VCaP (cell line): ENCODE measurements around the gene SHROOM3.
"Not testable (repeated sequence)": the region's sequence is repeated elsewhere in the genome, so short reads cannot be mapped to it uniquely, and the experiment has no call there.

Experiments used
- H3K27ac ChIP-seq: fragments of 450-650 bp; 2 replicates; pipeline ENCODE4 v1.5.1; 2017
- TF ChIP-seq, protein P1 (sequence below): fragments of 450-650 bp; conservative IDR thresholded peaks from 2 replicates; pipeline ENCODE4 v1.5.1; 2017; ENCODE audit warnings: mild to moderate bottlenecking, moderate library complexity

Gene SHROOM3

DNA sequence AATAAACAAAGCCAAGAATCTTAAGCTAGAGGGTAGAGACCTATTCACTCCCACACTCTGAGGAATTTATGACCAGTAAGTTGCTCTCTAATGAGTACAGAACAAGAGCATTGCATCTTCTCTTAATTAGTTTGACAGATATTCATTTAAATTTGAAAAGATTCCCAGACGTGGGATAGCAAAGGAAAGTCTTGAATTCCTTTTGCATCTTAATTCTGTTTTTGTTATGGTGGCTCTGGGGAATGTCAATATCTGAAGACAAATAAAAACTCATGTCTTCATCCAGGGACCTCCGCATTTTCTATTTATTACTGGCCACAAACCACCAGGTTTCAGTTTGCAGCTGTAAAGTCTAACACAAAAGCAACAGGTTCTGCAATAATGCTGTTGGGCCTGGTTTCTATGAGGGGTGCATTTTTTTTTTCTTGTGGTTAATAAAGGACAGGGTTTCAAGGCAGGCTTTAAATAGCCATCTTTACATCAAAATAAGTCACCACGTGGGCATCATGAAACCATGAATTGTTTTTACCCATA lies 172.3 kb downstream of the SHROOM3 start:
- H3K27ac ChIP-seq = no peak overlapping the region
- TF ChIP-seq, protein P1, sequence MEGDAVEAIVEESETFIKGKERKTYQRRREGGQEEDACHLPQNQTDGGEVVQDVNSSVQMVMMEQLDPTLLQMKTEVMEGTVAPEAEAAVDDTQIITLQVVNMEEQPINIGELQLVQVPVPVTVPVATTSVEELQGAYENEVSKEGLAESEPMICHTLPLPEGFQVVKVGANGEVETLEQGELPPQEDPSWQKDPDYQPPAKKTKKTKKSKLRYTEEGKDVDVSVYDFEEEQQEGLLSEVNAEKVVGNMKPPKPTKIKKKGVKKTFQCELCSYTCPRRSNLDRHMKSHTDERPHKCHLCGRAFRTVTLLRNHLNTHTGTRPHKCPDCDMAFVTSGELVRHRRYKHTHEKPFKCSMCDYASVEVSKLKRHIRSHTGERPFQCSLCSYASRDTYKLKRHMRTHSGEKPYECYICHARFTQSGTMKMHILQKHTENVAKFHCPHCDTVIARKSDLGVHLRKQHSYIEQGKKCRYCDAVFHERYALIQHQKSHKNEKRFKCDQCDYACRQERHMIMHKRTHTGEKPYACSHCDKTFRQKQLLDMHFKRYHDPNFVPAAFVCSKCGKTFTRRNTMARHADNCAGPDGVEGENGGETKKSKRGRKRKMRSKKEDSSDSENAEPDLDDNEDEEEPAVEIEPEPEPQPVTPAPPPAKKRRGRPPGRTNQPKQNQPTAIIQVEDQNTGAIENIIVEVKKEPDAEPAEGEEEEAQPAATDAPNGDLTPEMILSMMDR = no peak

DNA sequence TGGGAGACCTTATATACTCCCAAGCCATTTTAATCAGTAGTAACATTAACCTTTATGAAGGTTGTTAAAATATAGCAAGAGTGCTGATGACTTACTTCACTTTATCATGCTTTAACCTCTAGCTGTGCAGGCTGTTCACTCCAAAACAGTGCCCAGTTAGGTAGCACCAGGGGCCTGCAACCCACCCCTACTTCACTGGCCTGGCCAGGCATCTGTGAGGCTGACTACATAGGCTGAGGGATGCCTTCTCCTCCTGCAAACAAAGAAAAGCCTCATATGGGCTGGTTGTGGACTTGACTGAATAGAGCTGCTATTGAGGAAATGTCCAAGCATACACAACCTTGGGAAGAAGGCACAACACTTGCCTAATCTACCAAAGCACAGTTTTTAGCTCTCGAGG lies 172.8 kb downstream of the SHROOM3 start:
- TF ChIP-seq, protein P1 = no peak
- no peak overlapping the region for H3K27ac ChIP-seq

DNA sequence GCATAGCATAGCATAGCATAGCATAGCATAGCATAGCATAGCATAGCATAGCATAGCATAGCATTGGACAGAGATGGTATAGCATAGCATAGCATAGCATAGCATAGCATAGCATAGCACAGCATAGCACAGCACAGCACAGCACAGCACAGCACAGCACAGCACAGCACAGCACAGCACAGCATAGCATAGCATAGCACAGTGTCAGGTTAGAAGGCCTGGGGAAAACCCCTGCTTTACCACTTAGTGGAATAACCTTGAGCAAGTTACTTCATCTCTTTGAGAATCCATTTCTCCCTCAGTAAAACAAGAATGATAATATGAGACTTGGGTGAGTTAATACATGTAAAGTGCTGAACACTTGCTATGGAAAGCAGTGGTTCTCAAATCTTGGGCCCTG lies 173.5 kb downstream of the SHROOM3 start:
- not testable (repeated sequence) for H3K27ac ChIP-seq

DNA sequence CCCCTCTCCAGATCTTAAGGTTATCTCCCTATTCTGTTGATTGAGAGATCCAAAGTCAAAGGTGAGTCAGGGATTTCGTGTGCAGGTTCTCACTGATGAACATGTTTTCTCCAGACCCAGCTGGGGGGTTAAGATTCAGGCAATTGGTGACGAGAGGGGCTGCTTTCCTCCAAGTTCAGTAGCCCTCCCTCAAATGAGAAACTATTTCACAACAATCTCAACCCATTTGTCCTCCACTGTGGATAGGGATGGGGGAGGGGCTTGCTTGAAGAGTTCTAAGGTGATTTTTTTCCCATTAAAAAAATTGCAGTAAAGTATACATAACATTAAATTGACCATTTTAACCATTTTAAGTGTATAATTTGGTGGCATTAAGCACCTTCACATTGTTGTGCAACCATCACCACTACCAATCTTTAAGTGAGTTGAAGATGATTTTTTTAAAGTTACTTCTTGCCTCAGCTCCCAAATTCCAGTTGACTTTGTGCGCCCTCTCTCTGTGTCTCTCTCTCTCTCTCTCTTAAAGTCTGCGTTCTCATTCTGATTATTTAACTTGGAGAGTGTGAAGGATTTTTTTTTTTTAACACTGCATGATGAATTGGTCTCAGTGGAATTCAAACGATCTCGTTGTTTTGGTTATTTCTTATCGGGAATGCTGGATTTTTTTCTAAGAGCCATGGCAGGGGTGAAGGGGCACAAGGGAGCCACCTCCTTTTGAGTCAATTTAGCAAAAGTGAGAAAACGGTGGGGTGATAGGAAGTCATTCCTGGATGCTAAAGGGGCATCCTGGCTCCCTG lies 175.9 kb downstream of the SHROOM3 start:
- H3K27ac ChIP-seq = peak overlapping the region; percentile 58
- TF ChIP-seq, protein P1 = no peak

DNA sequence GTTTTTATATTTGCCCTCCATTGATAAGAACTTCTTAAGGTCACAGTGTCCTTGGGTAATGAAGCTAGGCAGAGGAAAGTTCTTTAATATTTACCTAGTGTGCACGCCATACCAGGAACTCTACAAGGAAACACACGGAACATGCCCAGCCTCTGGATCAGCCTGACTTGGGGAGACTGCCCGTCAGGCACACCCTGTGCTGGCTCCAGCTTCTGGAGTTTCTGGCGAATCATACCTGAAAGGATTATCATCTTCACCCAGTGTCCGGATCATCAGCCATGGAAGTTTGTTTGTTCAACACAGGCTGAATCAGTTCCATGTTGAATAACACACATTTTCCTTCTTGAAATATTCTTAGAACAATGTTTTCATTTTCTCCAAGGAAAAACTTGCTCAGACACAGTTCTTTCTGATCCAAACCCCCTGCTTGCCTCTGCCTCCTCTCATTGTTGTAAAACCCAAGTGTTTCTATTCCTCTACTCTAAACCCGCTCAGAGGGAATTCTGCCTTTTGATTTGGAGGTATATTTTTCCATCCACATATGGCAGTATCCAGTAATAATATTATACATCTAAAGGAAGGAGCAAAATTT lies 176.7 kb downstream of the SHROOM3 start:
- H3K27ac ChIP-seq = peak overlapping the region; percentile 58
- TF ChIP-seq, protein P1 = no peak

DNA sequence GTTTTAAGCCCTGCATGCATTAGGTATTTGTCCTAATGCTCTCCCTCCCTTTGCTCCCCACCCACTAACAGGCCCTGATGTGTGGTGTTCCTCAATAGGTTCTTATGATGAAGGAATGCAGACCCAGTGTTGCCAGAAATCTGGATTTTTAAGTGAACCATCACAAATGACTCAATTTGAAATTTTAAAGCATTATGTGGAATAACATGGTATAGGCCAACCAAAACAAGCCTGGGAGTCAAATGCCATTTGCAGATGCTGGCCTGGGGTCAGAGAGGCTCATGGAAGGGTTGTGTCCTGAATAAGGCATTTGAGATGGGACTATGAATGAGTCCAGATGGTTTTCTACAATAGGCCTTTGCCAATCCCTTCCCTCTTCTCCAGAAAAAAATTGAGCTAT lies 179.6 kb downstream of the SHROOM3 start:
- no peak overlapping the region for H3K27ac ChIP-seq
- TF ChIP-seq, protein P1 = no peak

DNA sequence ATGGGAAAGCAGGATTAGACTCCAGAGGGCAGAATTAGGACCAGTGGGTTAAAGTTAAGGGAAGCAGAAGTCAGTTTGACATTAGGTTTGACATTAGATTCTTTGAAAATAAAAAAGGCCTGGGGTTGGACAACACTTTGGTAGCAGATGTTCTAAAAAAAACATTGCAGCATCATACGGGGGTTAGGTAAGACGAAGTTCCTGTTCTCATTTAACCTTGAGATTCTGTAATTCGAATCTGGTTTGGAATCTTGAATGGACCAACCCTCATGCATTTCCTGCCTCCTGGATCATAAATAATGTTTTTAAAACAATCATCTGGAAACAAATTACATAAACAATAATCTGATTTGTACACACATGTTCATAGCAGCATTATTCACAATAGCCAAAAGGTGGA lies 181.0 kb downstream of the SHROOM3 start:
- TF ChIP-seq, protein P1 = no peak

DNA sequence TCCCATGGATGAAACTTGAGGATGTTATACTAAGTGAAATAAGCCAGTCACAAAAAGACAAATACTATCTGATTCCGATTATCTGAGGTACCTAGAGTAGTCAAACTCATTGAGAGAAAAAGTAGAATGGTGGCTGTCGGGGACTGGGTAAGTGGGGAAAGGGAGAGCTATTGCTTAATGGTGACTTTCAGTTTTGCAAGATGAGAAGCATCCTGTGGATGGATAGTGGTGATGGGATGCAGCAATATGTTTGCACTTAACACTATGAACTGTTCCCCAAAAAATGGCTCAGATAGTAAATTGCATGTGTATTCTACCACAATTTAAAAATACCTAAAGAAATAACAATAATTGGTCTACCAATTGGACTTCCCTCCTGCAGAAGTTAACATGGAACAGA lies 181.5 kb downstream of the SHROOM3 start:
- H3K27ac ChIP-seq = no peak overlapping the region
- TF ChIP-seq, protein P1 = no peak

More for the DNA sequence above, 181.0 kb downstream of the SHROOM3 start:
- H3K27ac ChIP-seq = no peak overlapping the region
